Adipocyte (in vitro differentiated cells): ENCODE measurements around the gene CMTR2.

ENCODE experiments used
- DNase-seq: peaks from one replicate; pipeline ENCODE4 v3.0.0-alpha.2; 2015; ENCODE audit warnings: low read depth
- H3K27me3 ChIP-seq: replicated peaks from 2 replicates; pipeline ENCODE4 v1.7.0; 2013; ENCODE audit warnings: mild to moderate bottlenecking, low read length, moderate library complexity; ENCODE audit not compliant: control insufficient read depth, insufficient read depth
- H3K36me3 ChIP-seq: 2 replicates; pipeline ENCODE4 v1.7.0; 2013; ENCODE audit warnings: low read length, mild to moderate bottlenecking, moderate library complexity; ENCODE audit not compliant: control insufficient read depth, insufficient read depth, severe bottlenecking
- H3K4me1 ChIP-seq: 2 replicates; pipeline ENCODE4 v1.7.0; 2013; ENCODE audit warnings: mild to moderate bottlenecking, low read length, moderate library complexity; ENCODE audit not compliant: control insufficient read depth, insufficient read depth
- H3K4me3 ChIP-seq: 2 replicates; pipeline ENCODE4 v1.7.0; 2013; ENCODE audit warnings: mild to moderate bottlenecking, low read length, moderate library complexity
- H3K9ac ChIP-seq: 2 replicates; pipeline ENCODE4 v1.7.0; 2013; ENCODE audit warnings: mild to moderate bottlenecking, low read length, moderate library complexity
- H3K9me3 ChIP-seq: 2 replicates; pipeline ENCODE4 v1.7.0; 2013; ENCODE audit warnings: mild to moderate bottlenecking, low read length, moderate library complexity; ENCODE audit not compliant: control insufficient read depth

CMTR2 gene

DNA sequence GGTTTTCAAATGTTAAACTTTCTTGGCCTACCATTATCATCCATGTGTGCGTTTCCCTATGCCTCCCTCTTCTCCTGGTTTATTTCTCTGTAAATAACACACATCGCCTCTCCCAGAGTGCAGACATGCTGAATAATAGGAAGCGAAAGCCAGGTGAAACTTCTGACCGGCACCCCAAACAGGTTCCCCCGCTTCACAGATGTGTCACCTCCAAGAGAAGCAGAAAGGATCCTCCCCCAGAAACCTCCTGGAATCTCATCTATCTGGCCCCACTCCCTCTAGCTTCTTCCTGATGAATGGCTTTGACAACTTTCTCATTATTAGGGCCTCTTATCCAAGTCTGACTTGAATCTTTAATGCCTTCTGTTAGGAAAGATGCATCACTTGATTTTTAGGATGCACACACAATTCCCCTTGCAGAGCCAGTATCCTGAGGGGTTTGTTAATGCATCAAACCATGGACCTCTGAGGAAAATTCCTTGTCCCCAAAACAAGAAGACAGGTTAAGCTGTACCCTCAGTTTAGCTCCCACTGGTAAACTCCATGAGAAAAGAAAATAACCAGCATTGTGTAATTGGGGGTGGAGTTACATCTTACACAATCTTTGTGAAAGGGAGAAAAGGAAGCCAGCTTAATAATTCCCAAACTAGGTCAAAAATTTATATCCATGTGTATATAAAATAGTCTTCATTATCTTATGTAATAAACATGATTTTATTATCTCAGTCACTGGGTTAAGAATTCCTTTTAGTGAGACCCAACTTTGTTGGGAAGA lies 38.6 kb downstream of the CMTR2 start:
- no peaks in the 10 kb centered on the region for H3K4me1 ChIP-seq
- DNase-seq, result no peak
- H3K27me3 ChIP-seq, result no peaks in the 10 kb centered on the region
- no peaks in the 10 kb centered on the region for H3K9me3 ChIP-seq
- no peak overlapping the region for H3K9ac ChIP-seq
- no peaks in the 10 kb centered on the region for H3K36me3 ChIP-seq
- H3K4me3 ChIP-seq, result no peak overlapping the region

DNA sequence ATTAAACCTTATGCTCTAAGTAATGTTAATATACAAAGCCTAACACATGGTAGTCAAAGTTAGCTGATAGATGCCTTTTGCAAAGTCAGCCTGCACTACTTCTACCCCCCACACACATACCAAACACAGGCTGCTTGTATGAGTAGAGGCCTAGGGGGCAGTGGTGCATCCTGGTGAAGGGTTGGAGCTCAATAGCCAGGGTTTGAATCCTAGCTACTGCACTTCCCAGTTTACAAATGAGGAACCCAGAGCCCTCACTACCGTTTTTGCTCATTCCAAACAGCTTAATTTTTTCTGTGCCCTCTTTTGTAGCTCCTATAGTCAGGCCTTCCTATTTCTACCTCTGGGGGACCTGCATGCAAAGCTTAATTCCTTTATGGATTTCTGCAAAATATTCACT lies 39.8 kb downstream of the CMTR2 start:
- Histone ChIP-seq H3K36me3 (no peaks in the 10 kb centered on the region), H3K4me1 (no peaks in the 10 kb centered on the region), H3K4me3 (no peak overlapping the region), H3K9me3 (no peaks in the 10 kb centered on the region), H3K27me3 (no peaks in the 10 kb centered on the region), H3K9ac (no peak overlapping the region)
- DNase-seq, result no peak

DNA sequence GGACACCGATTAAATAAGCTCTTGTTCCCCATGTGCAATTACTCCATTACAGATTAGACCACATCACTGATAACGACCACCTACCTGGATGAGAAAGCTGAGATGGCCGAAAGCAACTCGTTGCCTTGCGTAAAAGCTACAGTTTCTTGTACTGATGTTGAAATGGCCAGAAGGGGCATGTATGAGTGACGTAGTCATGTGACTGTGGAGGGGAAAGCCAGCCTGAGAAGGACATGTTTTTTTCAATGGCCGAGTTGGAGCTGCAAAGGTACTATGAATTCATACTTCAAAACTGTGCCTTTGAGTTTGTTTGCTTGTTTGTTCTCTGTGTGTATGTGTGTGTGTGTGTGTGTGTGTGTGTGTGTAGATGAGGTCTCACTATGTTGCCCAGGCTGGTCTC lies 41.7 kb downstream of the CMTR2 start:
- no peak overlapping the region for H3K4me3 ChIP-seq
- no peak for DNase-seq
- H3K9ac ChIP-seq, result no peak overlapping the region
- H3K9me3 ChIP-seq, result no peaks in the 10 kb centered on the region
- no peaks in the 10 kb centered on the region for H3K36me3 ChIP-seq
- no peaks in the 10 kb centered on the region for H3K27me3 ChIP-seq
- H3K4me1 ChIP-seq, result no peaks in the 10 kb centered on the region

DNA sequence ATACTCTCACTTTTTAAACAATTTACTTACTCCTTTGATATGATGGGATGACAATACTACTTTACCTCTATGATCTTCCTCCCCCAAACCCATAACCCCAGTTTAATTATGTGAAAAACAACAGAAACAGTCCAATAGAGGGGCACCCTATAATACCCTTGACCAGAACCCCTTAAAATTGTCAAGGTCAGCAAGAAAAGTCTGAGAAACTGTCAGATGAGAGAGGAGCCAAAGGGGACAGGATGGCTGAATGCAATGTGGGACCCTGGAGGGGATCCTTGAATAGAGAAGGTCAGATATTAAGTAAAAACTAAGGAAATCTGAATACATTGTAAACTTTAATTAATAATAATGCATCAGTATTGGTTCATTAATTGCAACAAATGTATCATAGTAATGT lies 42.9 kb downstream of the CMTR2 start:
- Histone ChIP-seq H3K4me3 (no peak overlapping the region), H3K27me3 (no peaks in the 10 kb centered on the region), H3K9ac (no peak overlapping the region), H3K9me3 (no peaks in the 10 kb centered on the region), H3K4me1 (no peaks in the 10 kb centered on the region), H3K36me3 (no peaks in the 10 kb centered on the region)
- no peak for DNase-seq

DNA sequence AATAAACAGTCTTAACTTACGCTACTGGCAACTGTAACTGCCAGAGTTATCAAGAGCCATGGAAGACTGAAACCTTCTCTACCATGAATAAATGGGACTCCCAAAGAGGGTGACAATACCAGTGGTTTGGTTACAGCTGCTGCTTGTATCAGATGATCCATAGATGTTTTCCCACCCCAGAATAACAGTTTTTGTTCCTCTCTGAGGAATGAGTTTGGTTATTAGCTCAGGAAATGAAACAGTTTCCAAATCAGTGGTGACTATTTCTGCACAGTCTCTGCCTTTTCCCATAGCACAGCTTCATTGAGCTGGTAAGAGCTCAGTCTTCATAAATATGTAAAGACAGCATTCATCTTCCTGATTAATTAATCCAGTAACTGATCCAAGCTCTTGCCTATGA lies 44.7 kb downstream of the CMTR2 start:
- Histone ChIP-seq H3K9me3 (no peaks in the 10 kb centered on the region), H3K4me3 (no peak overlapping the region), H3K4me1 (no peaks in the 10 kb centered on the region), H3K27me3 (no peaks in the 10 kb centered on the region), H3K9ac (no peak overlapping the region), H3K36me3 (no peaks in the 10 kb centered on the region)
- DNase-seq, result no peak

DNA sequence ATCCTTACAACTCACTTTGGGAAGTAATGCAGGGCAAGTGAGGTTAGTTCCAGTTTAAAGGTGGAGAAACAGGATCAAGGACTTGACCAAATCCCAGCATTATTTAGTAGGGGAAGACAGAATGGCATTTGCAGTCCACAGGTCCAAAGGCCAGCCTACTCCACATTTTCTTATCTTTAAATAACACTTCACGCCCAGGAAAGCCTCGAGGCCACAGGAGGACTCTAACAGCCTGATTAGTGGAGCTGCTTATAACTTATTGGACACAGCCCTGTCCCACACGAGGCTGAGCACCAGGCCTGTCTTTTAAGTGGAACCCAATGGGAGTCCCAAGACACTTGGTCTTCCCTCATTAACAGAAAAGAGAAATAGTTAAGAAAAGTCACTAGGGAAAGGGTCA lies 46.6 kb downstream of the CMTR2 start:
- H3K36me3 ChIP-seq, result no peaks in the 10 kb centered on the region
- no peaks in the 10 kb centered on the region for H3K4me1 ChIP-seq
- no peak overlapping the region for H3K4me3 ChIP-seq
- no peak for DNase-seq
- H3K27me3 ChIP-seq, result no peaks in the 10 kb centered on the region
- no peaks in the 10 kb centered on the region for H3K9me3 ChIP-seq
- H3K9ac ChIP-seq, result no peak overlapping the region

DNA sequence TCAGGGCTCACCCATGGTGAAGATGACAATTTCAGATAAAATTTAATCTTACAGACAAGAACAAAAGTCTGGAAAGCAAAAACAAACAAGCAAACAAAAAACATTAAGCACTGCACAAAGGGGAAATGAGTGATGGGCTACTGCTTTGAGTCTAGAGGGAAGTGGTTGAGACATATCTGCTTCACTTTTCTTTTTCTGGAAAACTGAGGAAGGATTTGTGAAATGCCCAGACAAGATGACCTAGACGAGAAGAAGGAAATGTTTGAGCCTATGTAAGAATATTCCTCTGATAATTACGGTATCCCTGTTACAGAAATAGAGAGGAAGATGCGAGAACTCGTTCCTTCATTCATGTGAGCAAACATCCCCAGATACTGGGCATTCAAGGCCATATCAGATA lies 47.2 kb downstream of the CMTR2 start:
- Histone ChIP-seq H3K4me3 (no peak overlapping the region), H3K9ac (no peak overlapping the region), H3K4me1 (no peaks in the 10 kb centered on the region), H3K27me3 (no peaks in the 10 kb centered on the region), H3K36me3 (no peaks in the 10 kb centered on the region), H3K9me3 (no peaks in the 10 kb centered on the region)
- DNase-seq, result no peak
